SH-SY5Y (cell line): ENCODE results near the gene TRMT61A.

ENCODE experiments used
- GATA2 ChIP-seq: IDR thresholded peaks from 2 replicates; pipeline ENCODE4 v1.6.1; 2011; ENCODE audit warnings: mild to moderate bottlenecking, low read depth, low read length
- GATA3 ChIP-seq: IDR thresholded peaks from 2 replicates; pipeline ENCODE4 v1.6.1; 2011; ENCODE audit warnings: low read depth, mild to moderate bottlenecking, low read length, moderate library complexity

- TF ChIP-seq GATA2, result no peak
- TF ChIP-seq GATA3, result no peak
These were observed 33.6 kb downstream of the TRMT61A start, which contains the start of the genes BAG5 and COA8 for GRCh38 chr14:103562429-103563225.
